ENCODE data around the gene CD226. TPM values are rescaled to one million over a fixed set of nuclear protein-coding genes. Genes with fewer than 3 reads are reported as not detected.

CD226 gene
- total RNA-seq, 1 donor from 2014 or later = not detected

DNA sequence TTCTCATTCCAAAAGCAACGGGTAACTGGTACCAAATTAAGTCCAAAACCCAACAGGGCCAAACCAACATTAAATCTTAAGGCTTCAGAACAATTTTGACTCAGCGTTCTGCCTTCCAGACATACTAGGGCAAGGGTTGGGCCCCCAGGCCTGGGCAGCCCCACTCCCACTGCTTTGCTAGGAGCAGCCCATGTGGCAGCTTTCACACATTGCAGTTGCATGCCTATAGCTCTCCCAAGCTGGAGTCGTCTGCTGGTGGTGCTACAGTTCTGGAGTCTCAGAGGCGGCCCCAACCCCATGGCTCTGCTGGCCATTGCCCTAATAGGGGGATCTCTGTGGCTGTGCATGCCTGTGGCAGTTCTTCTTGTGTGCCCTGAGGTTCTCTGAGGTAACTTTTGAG lies 37.6 kb upstream of the CD226 start:
- H3K27me3 Mint-ChIP-seq (ENCODE audit: insufficient read depth, low read depth) = no peaks in the 10 kb centered on the region
- peaks cover 7% of the 10 kb centered on the region for H3K4me1 Mint-ChIP-seq
- Histone ChIP-seq H3K4me1 (peaks cover 10% of the 10 kb centered on the region), H3K79me2 (ENCODE audit: low read depth) (no peaks in the 10 kb centered on the region), H3F3A (ENCODE audit: low read depth) (no peaks in the 10 kb centered on the region), H3K27ac (no peak overlapping the region), H3K9ac (no peak overlapping the region), H3K36me3 (no peaks in the 10 kb centered on the region), H3K4me3 (no peak overlapping the region), H4K20me1 (ENCODE audit: low read depth) (no peaks in the 10 kb centered on the region), H2AFZ (replicated peaks) (no peak overlapping the region), H3K4me2 (no peak overlapping the region), H3K9me3 (ENCODE audit: low read depth) (no peaks in the 10 kb centered on the region), H3K27me3 (no peaks in the 10 kb centered on the region)
- H3K9me3 Mint-ChIP-seq = peaks cover 25% of the 10 kb centered on the region
- no peak for TF ChIP-seq EZH2 (IDR thresholded peaks at IDR 0.05)
- TF ChIP-seq, protein P1, sequence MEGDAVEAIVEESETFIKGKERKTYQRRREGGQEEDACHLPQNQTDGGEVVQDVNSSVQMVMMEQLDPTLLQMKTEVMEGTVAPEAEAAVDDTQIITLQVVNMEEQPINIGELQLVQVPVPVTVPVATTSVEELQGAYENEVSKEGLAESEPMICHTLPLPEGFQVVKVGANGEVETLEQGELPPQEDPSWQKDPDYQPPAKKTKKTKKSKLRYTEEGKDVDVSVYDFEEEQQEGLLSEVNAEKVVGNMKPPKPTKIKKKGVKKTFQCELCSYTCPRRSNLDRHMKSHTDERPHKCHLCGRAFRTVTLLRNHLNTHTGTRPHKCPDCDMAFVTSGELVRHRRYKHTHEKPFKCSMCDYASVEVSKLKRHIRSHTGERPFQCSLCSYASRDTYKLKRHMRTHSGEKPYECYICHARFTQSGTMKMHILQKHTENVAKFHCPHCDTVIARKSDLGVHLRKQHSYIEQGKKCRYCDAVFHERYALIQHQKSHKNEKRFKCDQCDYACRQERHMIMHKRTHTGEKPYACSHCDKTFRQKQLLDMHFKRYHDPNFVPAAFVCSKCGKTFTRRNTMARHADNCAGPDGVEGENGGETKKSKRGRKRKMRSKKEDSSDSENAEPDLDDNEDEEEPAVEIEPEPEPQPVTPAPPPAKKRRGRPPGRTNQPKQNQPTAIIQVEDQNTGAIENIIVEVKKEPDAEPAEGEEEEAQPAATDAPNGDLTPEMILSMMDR (IDR thresholded peaks at IDR 0.05) = peak; percentile 21
- H3K36me3 Mint-ChIP-seq = peaks cover 28% of the 10 kb centered on the region
- no peak for DNase-seq (ENCODE audit: low spot score)
- H3K4me3 Mint-ChIP-seq = no peak overlapping the region
- no peak overlapping the region for H3K27ac Mint-ChIP-seq

DNA sequence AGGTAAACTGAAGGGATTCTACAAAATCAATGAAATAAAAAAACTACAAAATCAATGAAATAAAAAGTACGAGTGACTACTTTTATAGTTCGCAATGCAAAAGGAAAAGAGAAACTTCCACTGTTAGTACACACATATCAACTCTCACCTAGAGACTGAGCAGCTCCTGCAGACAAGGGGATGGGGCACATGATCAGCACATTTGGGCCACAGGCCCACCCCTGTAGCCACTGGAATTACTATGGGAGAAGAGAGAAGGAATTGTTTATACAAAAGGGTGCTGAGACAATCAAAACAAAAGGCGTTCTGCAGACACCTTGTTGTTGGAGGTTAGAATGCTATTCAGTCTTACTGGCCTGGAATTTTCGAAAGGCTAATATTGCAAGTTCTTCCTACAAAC lies 34.7 kb upstream of the CD226 start:
- H3K4me1 Mint-ChIP-seq = peaks cover 7% of the 10 kb centered on the region
- TF ChIP-seq, protein P1 (IDR thresholded peaks at IDR 0.05) = no peak
- TF ChIP-seq EZH2 (IDR thresholded peaks at IDR 0.05) (no peak), EZH2phosphoT487 (IDR thresholded peaks at IDR 0.05) (no peak)
- Histone ChIP-seq H3K9me3 (ENCODE audit: low read depth) (no peaks in the 10 kb centered on the region), H3K27ac (no peak overlapping the region), H3K4me2 (no peak overlapping the region), H3F3A (ENCODE audit: low read depth) (no peaks in the 10 kb centered on the region), H4K20me1 (ENCODE audit: low read depth) (no peaks in the 10 kb centered on the region), H3K4me1 (peaks cover 10% of the 10 kb centered on the region), H3K9ac (no peak overlapping the region), H3K79me2 (ENCODE audit: low read depth) (no peaks in the 10 kb centered on the region), H3K27me3 (no peaks in the 10 kb centered on the region), H3K4me3 (no peak overlapping the region), H3K36me3 (no peaks in the 10 kb centered on the region), H2AFZ (replicated peaks) (no peak overlapping the region)
- H3K36me3 Mint-ChIP-seq = peaks cover 14% of the 10 kb centered on the region
- peaks cover 9% of the 10 kb centered on the region for H3K9me3 Mint-ChIP-seq
- H3K27me3 Mint-ChIP-seq (ENCODE audit: insufficient read depth, low read depth) = no peaks in the 10 kb centered on the region
- no peak overlapping the region for H3K4me3 Mint-ChIP-seq
- H3K27ac Mint-ChIP-seq = no peak overlapping the region
- DNase-seq (ENCODE audit: low spot score) = peak; percentile 44

- H3K27ac Mint-ChIP-seq = no peak overlapping the region
- H3K4me1 ChIP-seq = peaks cover 10% of the 10 kb centered on the region
- no peak overlapping the region for H3K9ac ChIP-seq
- H3K9me3 ChIP-seq (ENCODE audit: low read depth) = no peaks in the 10 kb centered on the region
- H3K36me3 ChIP-seq = no peaks in the 10 kb centered on the region
- H3K4me3 ChIP-seq = no peak overlapping the region
- no peaks in the 10 kb centered on the region for H4K20me1 ChIP-seq (ENCODE audit: low read depth)
- DNase-seq (ENCODE audit: low spot score) = no peak
- H3K4me3 Mint-ChIP-seq = no peak overlapping the region
- peaks cover 7% of the 10 kb centered on the region for H3K4me1 Mint-ChIP-seq
- H3K4me2 ChIP-seq = no peak overlapping the region
- no peaks in the 10 kb centered on the region for H3K27me3 ChIP-seq
- H3K79me2 ChIP-seq (ENCODE audit: low read depth) = no peaks in the 10 kb centered on the region
- TF ChIP-seq EZH2 (IDR thresholded peaks at IDR 0.05) = no peak
- no peak for TF ChIP-seq EZH2phosphoT487 (IDR thresholded peaks at IDR 0.05)
- TF ChIP-seq, protein P1 (IDR thresholded peaks at IDR 0.05) = no peak
- H3F3A ChIP-seq (ENCODE audit: low read depth) = no peaks in the 10 kb centered on the region
- H3K36me3 Mint-ChIP-seq = peaks cover 10% of the 10 kb centered on the region
- peaks cover 10% of the 10 kb centered on the region for H3K9me3 Mint-ChIP-seq
- no peak overlapping the region for H3K27ac ChIP-seq
- H3K27me3 Mint-ChIP-seq (ENCODE audit: insufficient read depth, low read depth) = no peaks in the 10 kb centered on the region
- H2AFZ ChIP-seq (replicated peaks) = no peak overlapping the region
Observed at GRCh38 chr18:69981948-69982347, 34.3 kb upstream of the CD226 start.
